H9 (cell line): ENCODE data around the gene LRP2. TPM values are rescaled to one million over a fixed set of nuclear protein-coding genes. Genes with fewer than 3 reads are reported as not detected.

Source experiments
- DNase-seq: peaks from one replicate; pipeline ENCODE4 v3.0.0-alpha.2; 2017
- H2AFZ ChIP-seq: one replicate; pipeline ENCODE4 v1.6.1; 2013; ENCODE audit warnings: mild to moderate bottlenecking, low read length, control low read depth, moderate library complexity
- H2AK5ac ChIP-seq: 2 replicates; pipeline ENCODE4 v1.6.1; 2013; ENCODE audit warnings: low read length, control low read depth, mixed read lengths; ENCODE audit not compliant: insufficient read length
- H2BK120ac ChIP-seq: one replicate; pipeline ENCODE4 v1.6.1; 2013; ENCODE audit warnings: low read depth, mild to moderate bottlenecking, low read length, control low read depth, inconsistent platforms; ENCODE audit not compliant: poor library complexity, severe bottlenecking
- H2BK12ac ChIP-seq: 2 replicates; pipeline ENCODE4 v1.6.1; 2013; ENCODE audit warnings: low read length, control low read depth, mixed read lengths, low read depth; ENCODE audit not compliant: insufficient read length
- H2BK15ac ChIP-seq: 2 replicates; pipeline ENCODE4 v1.6.1; 2013; ENCODE audit warnings: low read depth, low read length, control low read depth
- H2BK20ac ChIP-seq: one replicate; pipeline ENCODE4 v1.6.1; 2013; ENCODE audit warnings: low read depth, mild to moderate bottlenecking, low read length, control low read depth, inconsistent platforms; ENCODE audit not compliant: poor library complexity, severe bottlenecking
- H2BK5ac ChIP-seq: 2 replicates; pipeline ENCODE4 v1.6.1; 2013; ENCODE audit warnings: low read length, control low read depth, mixed read lengths; ENCODE audit not compliant: insufficient read length
- H3K14ac ChIP-seq: 2 replicates; pipeline ENCODE4 v1.6.1; 2013; ENCODE audit warnings: low read length, control low read depth; ENCODE audit not compliant: insufficient read depth
- H3K18ac ChIP-seq: 2 replicates; pipeline ENCODE4 v1.6.1; 2013; ENCODE audit warnings: low read depth, mild to moderate bottlenecking, mixed read lengths, low read length, control low read depth; ENCODE audit not compliant: insufficient read length
- H3K23ac ChIP-seq: 2 replicates; pipeline ENCODE4 v1.6.1; 2013; ENCODE audit warnings: low read length, control low read depth, mixed read lengths, low read depth; ENCODE audit not compliant: insufficient read length
- H3K23me2 ChIP-seq: 2 replicates; pipeline ENCODE4 v1.6.1; 2013; ENCODE audit warnings: low read depth, mild to moderate bottlenecking, mixed read lengths, low read length, control low read depth; ENCODE audit not compliant: insufficient read length, poor library complexity, severe bottlenecking
- H3K27ac ChIP-seq: 2 replicates; pipeline ENCODE4 v1.5.1; 2013; ENCODE audit warnings: low read length, control low read depth, mixed read lengths, low read depth; ENCODE audit not compliant: insufficient read length
- H3K27me3 ChIP-seq: 2 replicates; pipeline ENCODE4 v1.6.1; 2013; ENCODE audit warnings: low read length, control low read depth, inconsistent platforms; ENCODE audit not compliant: insufficient read depth
- H3K4ac ChIP-seq: 2 replicates; pipeline ENCODE4 v1.6.1; 2013; ENCODE audit warnings: low read depth, mild to moderate bottlenecking, control low read depth, inconsistent platforms, low read length, moderate library complexity
- H3K4me1 ChIP-seq: 2 replicates; pipeline ENCODE4 v1.6.1; 2013; ENCODE audit warnings: low read length, control low read depth, inconsistent platforms; ENCODE audit not compliant: insufficient read depth
- H3K4me2 ChIP-seq: 2 replicates; pipeline ENCODE4 v1.6.1; 2013; ENCODE audit warnings: low read length, control low read depth, mixed read lengths; ENCODE audit not compliant: insufficient read length, insufficient read depth
- H3K56ac ChIP-seq: 2 replicates; pipeline ENCODE4 v1.6.1; 2013; ENCODE audit warnings: low read depth, mild to moderate bottlenecking, mixed read lengths, low read length, control low read depth; ENCODE audit not compliant: insufficient read length
- H3K79me1 ChIP-seq: 2 replicates; pipeline ENCODE4 v1.6.1; 2013; ENCODE audit warnings: low read depth, mild to moderate bottlenecking, moderate library complexity, low read length, control low read depth, inconsistent platforms; ENCODE audit not compliant: insufficient read depth, poor library complexity, severe bottlenecking
- H3K79me2 ChIP-seq: 2 replicates; pipeline ENCODE4 v1.6.1; 2013; ENCODE audit warnings: low read length, control low read depth, inconsistent platforms; ENCODE audit not compliant: insufficient read depth
- H3K9ac ChIP-seq: 2 replicates; pipeline ENCODE4 v1.6.1; 2013; ENCODE audit warnings: low read length, control low read depth, mixed read lengths; ENCODE audit not compliant: insufficient read length; ENCODE audit errors: extremely low read depth
- H3K9me3 ChIP-seq: one replicate; pipeline ENCODE4 v1.6.1; 2013; ENCODE audit warnings: low read depth, low read length, inconsistent platforms; ENCODE audit not compliant: control insufficient read depth
- H3T11ph ChIP-seq: one replicate; pipeline ENCODE4 v1.6.1; 2013; ENCODE audit warnings: mild to moderate bottlenecking, low read length, control low read depth, inconsistent platforms
- H4K20me1 ChIP-seq: one replicate; pipeline ENCODE4 v1.6.1; 2013; ENCODE audit not compliant: control insufficient read depth, insufficient read length, insufficient read depth
- H4K5ac ChIP-seq: 2 replicates; pipeline ENCODE4 v1.6.1; 2013; ENCODE audit warnings: low read depth, mild to moderate bottlenecking, mixed read lengths, low read length, control low read depth; ENCODE audit not compliant: insufficient read length
- H4K8ac ChIP-seq: replicated peaks from 2 replicates; pipeline ENCODE4 v1.6.1; 2013; ENCODE audit warnings: low read length, control low read depth, mixed read lengths, low read depth; ENCODE audit not compliant: insufficient read length
- H4K91ac ChIP-seq: 2 replicates; pipeline ENCODE4 v1.6.1; 2013; ENCODE audit warnings: low read depth, mild to moderate bottlenecking, moderate library complexity, mixed read lengths, low read length, control low read depth; ENCODE audit not compliant: insufficient read length
- H3K27ac Mint-ChIP-seq, 3 experiments: 2 replicates in 2 of 3; 3 replicates in 1 of 3; pipeline ENCODE4 v1.8.0; 2020 to 2021; ENCODE audit warnings: mixed read lengths in 3 of 3, mild to moderate bottlenecking in 1 of 3, moderate library complexity in 1 of 3
- H3K27me3 Mint-ChIP-seq: 2 replicates; pipeline ENCODE4 v1.8.0; 2021; ENCODE audit warnings: low read depth, mild to moderate bottlenecking, moderate library complexity, mixed read lengths
- H3K36me3 Mint-ChIP-seq, 3 experiments: 2 replicates in 2 of 3; 3 replicates in 1 of 3; pipeline ENCODE4 v1.8.0; 2020 to 2021; ENCODE audit warnings: low read depth in 3 of 3, mixed read lengths in 3 of 3; ENCODE audit not compliant: insufficient read depth in 1 of 3
- H3K4me1 Mint-ChIP-seq, 2 experiments: 2 replicates each; pipeline ENCODE4 v1.8.0; 2020; ENCODE audit warnings: mixed read lengths in 2 of 2
- H3K4me3 Mint-ChIP-seq, 2 experiments: 2 replicates in 1 of 2; 3 replicates in 1 of 2; pipeline ENCODE4 v1.8.0; 2020 to 2021; ENCODE audit warnings: mild to moderate bottlenecking in 2 of 2, mixed read lengths in 2 of 2, moderate library complexity in 1 of 2
- H3K9me3 Mint-ChIP-seq, 2 experiments: 2 replicates in 1 of 2; 3 replicates in 1 of 2; pipeline ENCODE4 v1.8.0; 2020; ENCODE audit warnings: mild to moderate bottlenecking in 2 of 2, mixed read lengths in 2 of 2, moderate library complexity in 1 of 2
- CTCF ChIP-seq: fragments of 200-600 bp; sonication (generic); conservative IDR thresholded peaks from 3 replicates; pipeline ENCODE4 v1.8.0; 2021; ENCODE audit warnings: antibody characterized with exemption, mild to moderate bottlenecking
- WGBS: extraction: QIAGEN DNeasy Blood & Tissue Kit; methylation state at CpG from one replicate; pipeline ENCODE4 v1.1.7; 2013; ENCODE audit warnings: missing lambda C conversion rate, low lambda C conversion rate, mixed read lengths; ENCODE audit not compliant: insufficient read length; ENCODE audit errors: extremely low coverage; 5-methylcytosine and 5-hydroxymethylcytosine counted together
- total RNA-seq: library from RNA; stranded (reverse); gene quantifications from 2 replicates; pipeline ENCODE4 v1.2.1, GENCODE V29; 2021

The LRP2 gene
- total RNA-seq, 1 experiment from 2014 or later, result 1.4 TPM

DNA sequence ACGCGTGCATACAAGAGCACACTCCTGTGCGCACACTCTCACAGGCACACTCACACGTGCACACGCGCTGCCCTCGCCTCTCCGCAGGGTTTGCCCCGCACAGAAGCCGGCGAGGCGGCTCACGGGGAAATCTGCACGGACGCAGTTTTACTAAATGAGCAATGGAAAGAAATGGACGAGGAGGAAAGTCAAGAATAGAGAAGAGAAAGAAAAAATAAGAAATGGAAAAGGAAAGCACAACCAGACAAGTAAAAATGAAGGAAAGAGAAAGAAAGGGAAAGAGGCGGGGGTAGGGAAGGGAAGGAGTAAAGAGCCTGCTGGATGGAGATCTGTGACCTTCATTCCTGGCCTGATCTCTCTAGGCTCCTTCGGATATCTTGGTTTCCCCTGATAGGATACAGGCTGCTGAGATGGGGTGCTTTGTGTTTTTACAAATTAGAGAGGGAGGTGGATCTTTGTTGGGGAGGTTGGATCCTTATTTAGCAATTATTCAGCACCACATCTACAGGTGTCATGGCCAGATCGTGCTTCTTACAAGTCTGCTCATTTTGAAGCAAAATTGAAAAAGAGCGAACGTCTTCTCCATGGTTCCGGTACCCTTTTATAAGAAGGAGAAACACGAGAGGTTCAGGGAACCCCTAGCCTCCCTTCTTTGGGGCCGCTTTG, 693 bp upstream of the LRP2 start:
- H3K4me3 Mint-ChIP-seq, result peak overlapping the region; percentile 71 to 88
- H4K20me1 ChIP-seq, result no peaks in the 10 kb centered on the region
- no peak overlapping the region for H3K18ac ChIP-seq
- peaks cover 0 to 4% of the 10 kb centered on the region in 2 experiments; a peak in 4 of 5 replicates for H3K9me3 Mint-ChIP-seq
- no peak overlapping the region for H2AFZ ChIP-seq
- H2AK5ac ChIP-seq, result no peak overlapping the region
- no peak overlapping the region for H2BK5ac ChIP-seq
- no peak overlapping the region for H4K91ac ChIP-seq
- H2BK20ac ChIP-seq, result no peak overlapping the region
- peaks cover 83% of the 10 kb centered on the region for H3K27me3 Mint-ChIP-seq
- H3T11ph ChIP-seq, result no peak overlapping the region
- no peak overlapping the region for H4K5ac ChIP-seq
- no peak overlapping the region for H3K27ac ChIP-seq
- no peak overlapping the region for H3K14ac ChIP-seq
- H4K8ac ChIP-seq, result no peak overlapping the region
- no peak overlapping the region for H3K56ac ChIP-seq
- WGBS, result no CpG with 5 or more reads among the region's 24 CpGs
- H3K23me2 ChIP-seq, result peaks cover 37% of the 10 kb centered on the region
- H3K9me3 ChIP-seq, result no peaks in the 10 kb centered on the region
- no peaks in the 10 kb centered on the region for H3K79me2 ChIP-seq
- peak; percentile 21 for DNase-seq
- no peak for TF ChIP-seq CTCF
- no peaks in the 10 kb centered on the region for H3K4me1 ChIP-seq
- no peak overlapping the region for H3K4ac ChIP-seq
- no peaks in the 10 kb centered on the region for H3K79me1 ChIP-seq
- H3K4me2 ChIP-seq, result peak overlapping the region; percentile 69
- peaks cover 34% of the 10 kb centered on the region; the same call in 1 of the 2 replicates for H3K27me3 ChIP-seq
- H2BK120ac ChIP-seq, result no peak overlapping the region
- H3K36me3 Mint-ChIP-seq, result peaks cover 0 to 3% (median 0%) of the 10 kb centered on the region in 3 experiments; a peak in 1 of 7 replicates
- H3K23ac ChIP-seq, result no peak overlapping the region
- no peak overlapping the region for H3K9ac ChIP-seq
- H2BK12ac ChIP-seq, result no peak overlapping the region
- H3K27ac Mint-ChIP-seq, result no peak overlapping the region
- H2BK15ac ChIP-seq, result no peak overlapping the region
- H3K4me1 Mint-ChIP-seq, result peaks cover 32 to 34% of the 10 kb centered on the region in 2 experiments
